HCT116 (cell line): ENCODE results near the gene PTPRA. TPM values are rescaled to one million over a fixed set of nuclear protein-coding genes. Genes with fewer than 3 reads are reported as not detected.
"Not testable (repeated sequence)": the region's sequence is repeated elsewhere in the genome, so short reads cannot be mapped to it uniquely, and the experiment has no call there.

Experiments
- ATAC-seq: fragments of 200-7000 bp; cut with Tn5 transposase; 2 replicates; pipeline ENCODE4 v1.9.1; 2020; ENCODE audit warnings: mild to moderate bottlenecking, moderate library complexity
- BruUV-seq: library from RNA; stranded (reverse); fragments of 400-500 nt; replicated peaks from 2 replicates; lab custom pipeline; 2021; lab: Mats Ljungman, UMichigan
- CTCF ChIA-PET: fragments of 300-600 bp; sonication (Branson Sonifier 250); formaldehyde crosslinking; loops from one replicate; lab custom pipeline; 2021; ENCODE audit warnings: antibody characterized with exemption; lab: Charles Lee
- POLR2A ChIA-PET: fragments of 300-600, 350-600 bp; sonication (Branson Sonifier 250); formaldehyde crosslinking; loops from one replicate; lab custom pipeline; 2021; ENCODE audit warnings: antibody characterized with exemption; lab: Charles Lee
- RAD21 ChIA-PET, 2 experiments: fragments of 300-600 bp; sonication (Branson Sonifier 250); formaldehyde crosslinking; loops; one replicate each; lab custom pipeline; 2023; ENCODE audit warnings: low total read pairs in 2 of 2; ENCODE audit not compliant: uncharacterized antibody in 2 of 2, unreplicated experiment in 2 of 2, low non-redundant PET in 1 of 2; lab: Charles Lee
- DNase-seq: peaks from one replicate; pipeline ENCODE4 v3.0.0-alpha.2; 2010; ENCODE audit warnings: low read depth, low spot score
- H2AFZ ChIP-seq: fragments of 200-600 bp; shearing (Covaris generic), sonication (generic); 2 replicates; pipeline ENCODE4 v1.6.1; 2017; ENCODE audit warnings: low read depth, mixed run types, mixed read lengths, antibody characterized with exemption, low read length; ENCODE audit not compliant: poor library complexity, severe bottlenecking
- H3K27ac ChIP-seq: 2 replicates; pipeline ENCODE4 v1.5.1; 2012; ENCODE audit warnings: low read depth, low read length
- H3K27me3 ChIP-seq: fragments of 200-600 bp; sonication (generic); 2 replicates; pipeline ENCODE4 v1.6.1; 2016; ENCODE audit warnings: mixed run types, low read length, mixed read lengths; ENCODE audit not compliant: insufficient read depth
- H3K36me3 ChIP-seq, 2 experiments: fragments of 200-500 bp in 1 of 2; fragments of 200-600 bp in 1 of 2; sonication (Bioruptor generic) in 1 of 2; sonication (generic) in 1 of 2; 2 replicates each; pipeline versions ENCODE4 v1.5.1 to v1.6.1; 2014 to 2016; ENCODE audit warnings: low read length in 2 of 2, inconsistent platforms in 1 of 2, mixed read lengths in 1 of 2, mixed run types in 1 of 2; ENCODE audit not compliant: insufficient read depth in 2 of 2, control insufficient read depth in 1 of 2
- H3K4me1 ChIP-seq, 2 experiments: fragments of 200-600 bp in 1 of 2; sonication (generic) in 1 of 2; 2 replicates each; pipeline versions ENCODE4 v1.5.1 to v1.6.1; 2012 to 2017; ENCODE audit warnings: low read length in 2 of 2, inconsistent platforms in 1 of 2, mild to moderate bottlenecking in 1 of 2, mixed read lengths in 1 of 2, mixed run types in 1 of 2, moderate library complexity in 1 of 2; ENCODE audit not compliant: insufficient read depth in 2 of 2, control insufficient read depth in 1 of 2
- H3K4me2 ChIP-seq: fragments of 200-600 bp; sonication (generic); 2 replicates; pipeline ENCODE4 v1.6.1; 2017; ENCODE audit warnings: mixed run types, low read length, mixed read lengths
- H3K4me3 ChIP-seq, 2 experiments: fragments of 200-600 bp in 1 of 2; sonication (generic) in 1 of 2; replicated peaks in 1 of 2; 2 replicates each; pipeline ENCODE4 v1.5.1; 2011 to 2016; ENCODE audit warnings: low read length in 2 of 2, control low read depth in 1 of 2, low read depth in 1 of 2, mild to moderate bottlenecking in 1 of 2, mixed read lengths in 1 of 2, mixed run types in 1 of 2
- H3K79me2 ChIP-seq: fragments of 200-600 bp; sonication (generic); 2 replicates; pipeline ENCODE4 v1.6.1; 2017; ENCODE audit warnings: mild to moderate bottlenecking, mixed run types, low read length, moderate library complexity, mixed read lengths; ENCODE audit not compliant: insufficient read depth
- H3K9ac ChIP-seq: fragments of 200-600 bp; sonication (generic); 2 replicates; pipeline ENCODE4 v1.6.1; 2016; ENCODE audit warnings: low read length, mixed read lengths
- H3K9me2 ChIP-seq: fragments of 200-600 bp; sonication (generic), shearing (Covaris generic); 2 replicates; pipeline ENCODE4 v1.6.1; 2017; ENCODE audit warnings: mixed run types, mild to moderate bottlenecking, moderate library complexity; ENCODE audit not compliant: insufficient read depth
- H3K9me3 ChIP-seq, 2 experiments: fragments of 200-500 bp in 1 of 2; fragments of 200-600 bp in 1 of 2; sonication (Bioruptor generic) in 1 of 2; sonication (generic) in 1 of 2; 2 replicates each; pipeline ENCODE4 v1.6.1; 2014 to 2017; ENCODE audit warnings: low read length in 2 of 2, mixed read lengths in 2 of 2, inconsistent platforms in 1 of 2, low read depth in 1 of 2, mild to moderate bottlenecking in 1 of 2, mixed run types in 1 of 2, moderate library complexity in 1 of 2; ENCODE audit not compliant: control insufficient read depth in 1 of 2, insufficient read depth in 1 of 2
- H4K20me1 ChIP-seq: fragments of 200-600 bp; sonication (generic), shearing (Covaris generic); 2 replicates; pipeline ENCODE4 v1.6.1; 2017; ENCODE audit warnings: mixed run types, mild to moderate bottlenecking, moderate library complexity; ENCODE audit not compliant: insufficient read depth
- CEBPB ChIP-seq: IDR thresholded peaks from 2 replicates; pipeline ENCODE4 v1.6.1; 2012; ENCODE audit warnings: low read depth
- CTCF ChIP-seq, 3 experiments: fragments of 200-600 bp in 1 of 3; sonication (generic) in 1 of 3; IDR thresholded peaks in 2 of 3; conservative IDR thresholded peaks in 1 of 3; 2 replicates each; pipeline ENCODE4 v1.5.1; 2012 to 2017; ENCODE audit warnings: low read depth in 2 of 3, low read length in 2 of 3, antibody characterized with exemption in 1 of 3, borderline replicate concordance in 1 of 3, control low read depth in 1 of 3, mild to moderate bottlenecking in 1 of 3, mixed read lengths in 1 of 3, mixed run types in 1 of 3, moderate library complexity in 1 of 3; ENCODE audit not compliant: insufficient read depth in 1 of 3
- EGR1 ChIP-seq: IDR thresholded peaks from 2 replicates; pipeline ENCODE4 v1.6.1; 2012; ENCODE audit warnings: low read depth
- ELF1 ChIP-seq: IDR thresholded peaks from 2 replicates; pipeline ENCODE4 v1.6.1; 2012; ENCODE audit warnings: low read depth, borderline replicate concordance
- FOSL1 ChIP-seq: IDR thresholded peaks from 2 replicates; pipeline ENCODE4 v1.6.1; 2012; ENCODE audit warnings: low read depth
- JUND ChIP-seq: IDR thresholded peaks from 2 replicates; pipeline ENCODE4 v1.6.1; 2012
- POLR2AphosphoS5 ChIP-seq: IDR thresholded peaks from 2 replicates; pipeline ENCODE4 v1.6.1; 2011; ENCODE audit warnings: mild to moderate bottlenecking, low read depth, low read length, moderate library complexity
- SP1 ChIP-seq: IDR thresholded peaks from 2 replicates; pipeline ENCODE4 v1.6.1; 2012; ENCODE audit warnings: low read depth
- ZFX ChIP-seq: fragments of 450-650 bp; IDR thresholded peaks from 2 replicates; pipeline ENCODE4 v1.6.1; 2017
- intact Hi-C: fragments of 100-400 bp; cut with micrococcal nuclease; formaldehyde crosslinking; loops from 2 replicates; pipeline ENCODE4 v1.10.0; 2022
- total RNA-seq: library from RNA; stranded (reverse); gene quantifications from one replicate; pipeline ENCODE4 v1.2.1, GENCODE V29; 2021; ENCODE audit not compliant: unreplicated experiment

The PTPRA gene
- total RNA-seq, 1 experiment from 2014 or later, result 44.6 TPM

GRCh38 chr20:3014179-3014578, 140.9 kb downstream of the PTPRA start:
- Histone ChIP-seq H3K9me2 (no peaks in the 10 kb centered on the region), H2AFZ (no peak overlapping the region), H3K4me1 (peaks cover 6 to 10% of the 10 kb centered on the region in 2 experiments), H3K4me3 (no peak overlapping the region), H3K9me3 (no peaks in the 10 kb centered on the region), H3K79me2 (no peaks in the 10 kb centered on the region), H3K4me2 (no peak overlapping the region), H3K36me3 (peaks cover 2 to 5% of the 10 kb centered on the region in 2 experiments; a peak in 3 of 4 replicates)
- no TSS peak for BruUV-seq
- RAD21 ChIA-PET, result no interaction called here
- intact Hi-C loops, result no loop called here
- POLR2A ChIA-PET, result no interaction called here
- no peak for TF ChIP-seq POLR2AphosphoS5
- TF ChIP-seq CTCF (IDR thresholded peaks at IDR 0.05 in 2 of 3, conservative IDR thresholded peaks at IDR 0.05 in 1 of 3; ENCODE audit: borderline replicate concordance in 1 of 3, insufficient read depth in 1 of 3, low read depth in 2 of 3, low read length in 2 of 3), result no peak
- no peak for TF ChIP-seq SP1
- TF ChIP-seq ZFX, result no peak
- no peak for TF ChIP-seq CEBPB
- TF ChIP-seq EGR1, result no peak
- no peak for TF ChIP-seq JUND
- no peak for TF ChIP-seq FOSL1
- TF ChIP-seq, all 23 proteins: peak for 0
- no peaks in the 10 kb centered on the region for H3K27me3 ChIP-seq
- CTCF ChIA-PET, result no interaction called here
- no peak for ATAC-seq
- no peak overlapping the region for H3K27ac ChIP-seq
- no peak for DNase-seq
- no peaks in the 10 kb centered on the region for H4K20me1 ChIP-seq
- H3K9ac ChIP-seq, result no peak overlapping the region

GRCh38 chr20:3014662-3015061, 141.4 kb downstream of the PTPRA start:
- Histone ChIP-seq H3K4me2 (no peak overlapping the region), H3K79me2 (no peaks in the 10 kb centered on the region), H3K9ac (no peak overlapping the region), H3K9me3 (no peaks in the 10 kb centered on the region), H3K36me3 (peaks cover 2 to 5% of the 10 kb centered on the region in 2 experiments; a peak in 3 of 4 replicates), H2AFZ (no peak overlapping the region), H3K4me1 (peaks cover 6 to 10% of the 10 kb centered on the region in 2 experiments), H3K27ac (no peak overlapping the region), H3K9me2 (no peaks in the 10 kb centered on the region), H4K20me1 (no peaks in the 10 kb centered on the region), H3K4me3 (no peak overlapping the region), H3K27me3 (no peaks in the 10 kb centered on the region)
- BruUV-seq, result no TSS peak
- ChIA-PET CTCF (no interaction called here), RAD21 (no interaction called here), POLR2A (no interaction called here)
- ATAC-seq (no peak), DNase-seq (no peak)
- TF ChIP-seq ELF1 (no peak), CTCF (IDR thresholded peaks at IDR 0.05 in 2 of 3, conservative IDR thresholded peaks at IDR 0.05 in 1 of 3; ENCODE audit: borderline replicate concordance in 1 of 3, insufficient read depth in 1 of 3, low read depth in 2 of 3, low read length in 2 of 3) (no peak)
- intact Hi-C loops, result no loop called here

- H3K9me2 ChIP-seq, H3K9me3 ChIP-seq, H3K9ac ChIP-seq, H3K79me2 ChIP-seq, ATAC-seq, CTCF ChIA-PET, H3K4me2 ChIP-seq, H3K4me3 ChIP-seq, H3K27ac ChIP-seq, H4K20me1 ChIP-seq, POLR2A ChIA-PET, BruUV-seq, DNase-seq, H3K36me3 ChIP-seq, H3K27me3 ChIP-seq, intact Hi-C loops, H3K4me1 ChIP-seq, H2AFZ ChIP-seq, RAD21 ChIA-PET: not testable (repeated sequence)
Measured at GRCh38 chr20:3015302-3015701, 142.0 kb downstream of the PTPRA start.
